ENCODE data around the gene GLB1L2.

Gene GLB1L2

DNA sequence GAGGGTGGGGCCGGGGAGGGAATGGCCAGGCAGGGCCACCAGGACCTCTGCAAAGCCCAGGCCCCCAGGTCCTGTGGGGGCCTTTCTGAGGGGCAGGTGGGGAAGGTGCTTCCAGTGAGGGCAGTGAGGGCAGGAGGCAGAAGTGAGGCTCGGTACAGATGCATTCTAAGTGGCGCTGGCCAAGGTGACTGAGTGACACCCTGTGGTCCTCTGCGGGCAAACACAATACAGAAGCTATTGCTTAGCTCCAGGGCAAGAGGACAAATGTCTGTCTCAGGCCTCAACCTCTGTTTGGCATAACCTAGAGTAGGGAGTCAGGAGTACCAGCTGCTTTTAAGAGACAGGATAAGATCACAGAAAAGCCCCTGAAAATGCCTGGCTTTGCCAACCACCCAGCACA is 49.0 kb downstream of the GLB1L2 start:
- no peak for ATAC-seq
- no peak for TF ChIP-seq PPARA (CRISPR knock-in tag; IDR thresholded peaks at IDR 0.05; ENCODE audit: borderline replicate concordance)
- TF ChIP-seq, protein P1, sequence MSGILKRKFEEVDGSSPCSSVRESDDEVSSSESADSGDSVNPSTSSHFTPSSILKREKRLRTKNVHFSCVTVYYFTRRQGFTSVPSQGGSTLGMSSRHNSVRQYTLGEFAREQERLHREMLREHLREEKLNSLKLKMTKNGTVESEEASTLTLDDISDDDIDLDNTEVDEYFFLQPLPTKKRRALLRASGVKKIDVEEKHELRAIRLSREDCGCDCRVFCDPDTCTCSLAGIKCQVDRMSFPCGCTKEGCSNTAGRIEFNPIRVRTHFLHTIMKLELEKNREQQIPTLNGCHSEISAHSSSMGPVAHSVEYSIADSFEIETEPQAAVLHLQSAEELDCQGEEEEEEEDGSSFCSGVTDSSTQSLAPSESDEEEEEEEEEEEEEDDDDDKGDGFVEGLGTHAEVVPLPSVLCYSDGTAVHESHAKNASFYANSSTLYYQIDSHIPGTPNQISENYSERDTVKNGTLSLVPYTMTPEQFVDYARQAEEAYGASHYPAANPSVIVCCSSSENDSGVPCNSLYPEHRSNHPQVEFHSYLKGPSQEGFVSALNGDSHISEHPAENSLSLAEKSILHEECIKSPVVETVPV (CRISPR knock-in tag; IDR thresholded peaks at IDR 0.05) = no peak
- TF ChIP-seq, protein P2, sequence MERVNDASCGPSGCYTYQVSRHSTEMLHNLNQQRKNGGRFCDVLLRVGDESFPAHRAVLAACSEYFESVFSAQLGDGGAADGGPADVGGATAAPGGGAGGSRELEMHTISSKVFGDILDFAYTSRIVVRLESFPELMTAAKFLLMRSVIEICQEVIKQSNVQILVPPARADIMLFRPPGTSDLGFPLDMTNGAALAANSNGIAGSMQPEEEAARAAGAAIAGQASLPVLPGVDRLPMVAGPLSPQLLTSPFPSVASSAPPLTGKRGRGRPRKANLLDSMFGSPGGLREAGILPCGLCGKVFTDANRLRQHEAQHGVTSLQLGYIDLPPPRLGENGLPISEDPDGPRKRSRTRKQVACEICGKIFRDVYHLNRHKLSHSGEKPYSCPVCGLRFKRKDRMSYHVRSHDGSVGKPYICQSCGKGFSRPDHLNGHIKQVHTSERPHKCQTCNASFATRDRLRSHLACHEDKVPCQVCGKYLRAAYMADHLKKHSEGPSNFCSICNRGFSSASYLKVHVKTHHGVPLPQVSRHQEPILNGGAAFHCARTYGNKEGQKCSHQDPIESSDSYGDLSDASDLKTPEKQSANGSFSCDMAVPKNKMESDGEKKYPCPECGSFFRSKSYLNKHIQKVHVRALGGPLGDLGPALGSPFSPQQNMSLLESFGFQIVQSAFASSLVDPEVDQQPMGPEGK (CRISPR knock-in tag; IDR thresholded peaks at IDR 0.05; ENCODE audit: borderline replicate concordance) = no peak
- TF ChIP-seq ZFP30 (CRISPR knock-in tag; IDR thresholded peaks at IDR 0.05) = no peak
- TF ChIP-seq ZNF565 (CRISPR knock-in tag; conservative IDR thresholded peaks at IDR 0.05; ENCODE audit: low read depth) = no peak
- TF ChIP-seq ISL1 (CRISPR knock-in tag; IDR thresholded peaks at IDR 0.05) = no peak
- TF ChIP-seq ESRRG (CRISPR knock-in tag; IDR thresholded peaks at IDR 0.05) = no peak
- TF ChIP-seq, protein P3, sequence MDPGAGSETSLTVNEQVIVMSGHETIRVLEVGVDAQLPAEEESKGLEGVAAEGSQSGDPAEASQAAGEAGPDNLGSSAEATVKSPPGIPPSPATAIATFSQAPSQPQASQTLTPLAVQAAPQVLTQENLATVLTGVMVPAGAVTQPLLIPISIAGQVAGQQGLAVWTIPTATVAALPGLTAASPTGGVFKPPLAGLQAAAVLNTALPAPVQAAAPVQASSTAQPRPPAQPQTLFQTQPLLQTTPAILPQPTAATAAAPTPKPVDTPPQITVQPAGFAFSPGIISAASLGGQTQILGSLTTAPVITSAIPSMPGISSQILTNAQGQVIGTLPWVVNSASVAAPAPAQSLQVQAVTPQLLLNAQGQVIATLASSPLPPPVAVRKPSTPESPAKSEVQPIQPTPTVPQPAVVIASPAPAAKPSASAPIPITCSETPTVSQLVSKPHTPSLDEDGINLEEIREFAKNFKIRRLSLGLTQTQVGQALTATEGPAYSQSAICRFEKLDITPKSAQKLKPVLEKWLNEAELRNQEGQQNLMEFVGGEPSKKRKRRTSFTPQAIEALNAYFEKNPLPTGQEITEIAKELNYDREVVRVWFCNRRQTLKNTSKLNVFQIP (CRISPR knock-in tag; IDR thresholded peaks at IDR 0.05; ENCODE audit: borderline replicate concordance, low read depth) = no peak
- TF ChIP-seq BACH2 (CRISPR knock-in tag; IDR thresholded peaks at IDR 0.05; ENCODE audit: borderline replicate concordance) = no peak
- no peak for TF ChIP-seq CSDC2 (CRISPR knock-in tag; IDR thresholded peaks at IDR 0.05)
- no peak for TF ChIP-seq CREB5 (CRISPR knock-in tag; IDR thresholded peaks at IDR 0.05; ENCODE audit: low read depth)
- no peak for TF ChIP-seq GLIS3 (CRISPR knock-in tag; IDR thresholded peaks at IDR 0.05)
- no peak for TF ChIP-seq RARB (CRISPR knock-in tag; IDR thresholded peaks at IDR 0.05)
- no peak for TF ChIP-seq SNAI2 (CRISPR knock-in tag; IDR thresholded peaks at IDR 0.05)
- TF ChIP-seq TCF4 (CRISPR knock-in tag; IDR thresholded peaks at IDR 0.05; ENCODE audit: borderline replicate concordance) = no peak
- no peak for TF ChIP-seq ZC3H10 (CRISPR knock-in tag; IDR thresholded peaks at IDR 0.05)
- TF ChIP-seq TOX (CRISPR knock-in tag; IDR thresholded peaks at IDR 0.05; ENCODE audit: borderline replicate concordance) = no peak
- TF ChIP-seq ZNF70 (CRISPR knock-in tag; IDR thresholded peaks at IDR 0.05) = no peak
- no peak for TF ChIP-seq OSR1 (CRISPR knock-in tag; IDR thresholded peaks at IDR 0.05)
- no peak for TF ChIP-seq ZNF8 (CRISPR knock-in tag; IDR thresholded peaks at IDR 0.05)

DNA sequence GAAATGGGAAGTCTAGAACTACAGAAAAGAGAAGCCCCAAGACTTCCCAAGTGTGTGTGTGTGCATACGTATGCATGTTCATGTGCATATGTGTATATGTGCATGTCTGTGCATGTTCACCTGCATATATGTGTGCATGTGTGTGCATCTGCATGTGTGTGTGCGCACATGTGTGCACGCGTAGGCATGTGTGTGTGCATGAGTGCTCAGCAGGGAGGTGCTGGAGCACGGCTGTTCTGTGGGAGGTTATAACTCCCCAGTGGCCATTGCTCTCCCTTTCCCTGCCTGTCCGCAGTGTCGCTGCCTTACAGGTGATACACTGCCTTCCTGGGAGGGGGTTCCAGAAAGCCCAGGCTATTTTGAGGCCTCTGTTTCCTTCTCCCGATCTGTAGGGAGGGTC is 50.5 kb downstream of the GLB1L2 start:
- no peak for ATAC-seq
- TF ChIP-seq, protein P1 (CRISPR knock-in tag; IDR thresholded peaks at IDR 0.05) = no peak
- TF ChIP-seq ZNF565 (CRISPR knock-in tag; conservative IDR thresholded peaks at IDR 0.05; ENCODE audit: low read depth) = no peak
- TF ChIP-seq ZC3H10 (CRISPR knock-in tag; IDR thresholded peaks at IDR 0.05) = no peak
- no peak for TF ChIP-seq ESRRG (CRISPR knock-in tag; IDR thresholded peaks at IDR 0.05)
- no peak for TF ChIP-seq TOX (CRISPR knock-in tag; IDR thresholded peaks at IDR 0.05; ENCODE audit: borderline replicate concordance)
- TF ChIP-seq, protein P2 (CRISPR knock-in tag; IDR thresholded peaks at IDR 0.05; ENCODE audit: borderline replicate concordance) = no peak
- TF ChIP-seq ZNF8 (CRISPR knock-in tag; IDR thresholded peaks at IDR 0.05) = no peak
- no peak for TF ChIP-seq CREB5 (CRISPR knock-in tag; IDR thresholded peaks at IDR 0.05; ENCODE audit: low read depth)
- TF ChIP-seq ISL1 (CRISPR knock-in tag; IDR thresholded peaks at IDR 0.05) = no peak
- TF ChIP-seq SNAI2 (CRISPR knock-in tag; IDR thresholded peaks at IDR 0.05) = no peak
- TF ChIP-seq CSDC2 (CRISPR knock-in tag; IDR thresholded peaks at IDR 0.05) = no peak
- TF ChIP-seq RARB (CRISPR knock-in tag; IDR thresholded peaks at IDR 0.05) = no peak
- no peak for TF ChIP-seq ZNF70 (CRISPR knock-in tag; IDR thresholded peaks at IDR 0.05)
- TF ChIP-seq PPARA (CRISPR knock-in tag; IDR thresholded peaks at IDR 0.05; ENCODE audit: borderline replicate concordance) = no peak
- no peak for TF ChIP-seq TSHZ2 (CRISPR knock-in tag; IDR thresholded peaks at IDR 0.05)
- TF ChIP-seq OSR1 (CRISPR knock-in tag; IDR thresholded peaks at IDR 0.05) = no peak

Measured in SK-N-SH treated with all-trans-retinoic acid at 6 μM for 48 hours (cell line).